ENCODE measurements around the gene CSNK2B. TPM values are rescaled to one million over a fixed set of nuclear protein-coding genes. Genes with fewer than 3 reads are reported as not detected.

The CSNK2B gene
- total RNA-seq = 88.2 and 101 TPM in 2 replicates

GRCh38 chr6:31665501-31666336 is at the start of gene CSNK2B:
TSS of gene CSNK2B (plus strand) at chr6:31666080. CDS start at chr6:31666832, 752 bp downstream.

GRCh38 chr6:31620586-31621319 is 45.1 kb upstream of the CSNK2B start, which contains the start of gene PRRC2A:
TSS of gene PRRC2A (plus strand) at chr6:31620715. CDS start at chr6:31622790, 2,075 bp downstream.

GRCh38 chr6:31655349-31656237 is 10.3 kb upstream of the CSNK2B start, which contains the start of gene APOM:
TSS of gene APOM (plus strand) at chr6:31655894. CDS start at chr6:31655967, 73 bp downstream.

GRCh38 chr6:31660381-31661261 is 5.3 kb upstream of the CSNK2B start, which contains the start of gene C6orf47:
TSS of gene C6orf47 (minus strand) at chr6:31660778. CDS start at chr6:31659947, 831 bp downstream.

GRCh38 chr6:31664790-31665500 is 935 bp upstream of the CSNK2B start, which contains the start of gene GPANK1:
TSS of gene GPANK1 (minus strand) at chr6:31664997. CDS start at chr6:31664478, 519 bp downstream.

GRCh38 chr6:31669676-31670075 is 3.8 kb downstream of the CSNK2B start, which contains the start of gene LY6G5B:
TSS of gene LY6G5B (plus strand) at chr6:31669976. CDS start at chr6:31670951, 975 bp downstream.

GRCh38 chr6:31680226-31681134 is 14.6 kb downstream of the CSNK2B start, which contains the start of gene LY6G5C:
TSS of gene LY6G5C (minus strand) at chr6:31681067. CDS start at chr6:31680373, 694 bp downstream.

GRCh38 chr6:31702819-31703716 is 37.2 kb downstream of the CSNK2B start, which contains the start of gene ABHD16A:
TSS of gene ABHD16A (minus strand) at chr6:31703324. CDS start at chr6:31703281, 43 bp downstream.

GRCh38 chr6:31706599-31706998 is 40.7 kb downstream of the CSNK2B start, which contains the start of gene LY6G6F:
TSS of gene LY6G6F (plus strand) at chr6:31706866. CDS start at chr6:31706907, 41 bp downstream.

GRCh38 chr6:31715022-31715958 is 49.4 kb downstream of the CSNK2B start, which contains the start of gene LY6G6D:
TSS of gene LY6G6D (plus strand) at chr6:31715348. CDS start at chr6:31715356, 8 bp downstream.

Other genes with a start within 250 kb of the CSNK2B start
- 11.3 and 15.7 TPM in 2 replicates for gene MICB, start 167.9 kb upstream of the CSNK2B start, total RNA-seq
- not detected in 2 replicates for gene MCCD1, start 137.1 kb upstream of the CSNK2B start, total RNA-seq
- gene DDX39B, start 124.1 kb upstream of the CSNK2B start, total RNA-seq = 296 and 474 TPM in 2 replicates
- 0.36 and 0.66 TPM in 2 replicates for gene ATP6V1G2, start 119.5 kb upstream of the CSNK2B start, total RNA-seq
- gene NFKBIL1, start 118.5 kb upstream of the CSNK2B start, total RNA-seq = 24.7 and 29.7 TPM in 2 replicates
- gene LTA, start 93.8 kb upstream of the CSNK2B start, total RNA-seq = not detected in 2 replicates
- not detected in 2 replicates for gene TNF, start 90.5 kb upstream of the CSNK2B start, total RNA-seq
- 2.1 and 2.3 TPM in 2 replicates for gene LTB, start 83.7 kb upstream of the CSNK2B start, total RNA-seq
- 0.72 and 1.0 TPM in 2 replicates for gene LST1, start 79.8 kb upstream of the CSNK2B start, total RNA-seq
- gene NCR3, start 73.1 kb upstream of the CSNK2B start, total RNA-seq = not detected in 2 replicates
- gene AIF1, start 50.8 kb upstream of the CSNK2B start, total RNA-seq = not detected in 2 replicates
- gene PRRC2A, start 45.4 kb upstream of the CSNK2B start, total RNA-seq = 31.2 and 39.4 TPM in 2 replicates
- 84.7 and 106 TPM in 2 replicates for gene BAG6, start 13.4 kb upstream of the CSNK2B start, total RNA-seq
- gene APOM, start 10.2 kb upstream of the CSNK2B start, total RNA-seq = 0.19 and 0.54 TPM in 2 replicates
- 18.3 and 21.0 TPM in 2 replicates for gene C6orf47, start 5.3 kb upstream of the CSNK2B start, total RNA-seq
- gene GPANK1, start 1.1 kb upstream of the CSNK2B start, total RNA-seq = 11.3 and 11.6 TPM in 2 replicates
- 2.2 and 3.6 TPM in 2 replicates for gene LY6G5B, start 3.9 kb downstream of the CSNK2B start, total RNA-seq
- 1.1 and 1.3 TPM in 2 replicates for gene LY6G5C, start 15.0 kb downstream of the CSNK2B start, total RNA-seq
- 49.1 and 57.8 TPM in 2 replicates for gene ABHD16A, start 37.2 kb downstream of the CSNK2B start, total RNA-seq
- gene LY6G6F, start 40.8 kb downstream of the CSNK2B start, total RNA-seq = not detected in 2 replicates
- gene LY6G6D, start 49.3 kb downstream of the CSNK2B start, total RNA-seq = not detected in 2 replicates
- not detected in 2 replicates for gene LY6G6C, start 55.7 kb downstream of the CSNK2B start, total RNA-seq
- gene MPIG6B, start 57.3 kb downstream of the CSNK2B start, total RNA-seq = not detected in 2 replicates
- 82.0 and 106 TPM in 2 replicates for gene DDAH2, start 63.2 kb downstream of the CSNK2B start, total RNA-seq
- gene CLIC1, start 70.5 kb downstream of the CSNK2B start, total RNA-seq = 714 and 927 TPM in 2 replicates
- gene MSH5, start 73.9 kb downstream of the CSNK2B start, total RNA-seq = 3.7 and 4.6 TPM in 2 replicates
- 0.81 and 1.3 TPM in 2 replicates for gene SAPCD1, start 96.6 kb downstream of the CSNK2B start, total RNA-seq
- gene VWA7, start 111.2 kb downstream of the CSNK2B start, total RNA-seq = 0.09 TPM in 1 of 2 replicates, not detected in the other
- gene VARS1, start 129.7 kb downstream of the CSNK2B start, total RNA-seq = 64.4 and 67.7 TPM in 2 replicates
- 33.2 and 44.6 TPM in 2 replicates for gene LSM2, start 140.9 kb downstream of the CSNK2B start, total RNA-seq
- gene HSPA1L, start 149.2 kb downstream of the CSNK2B start, total RNA-seq = 0.72 and 0.85 TPM in 2 replicates
- gene HSPA1A, start 149.5 kb downstream of the CSNK2B start, total RNA-seq = 73.9 and 103 TPM in 2 replicates
- 73.8 and 84.7 TPM in 2 replicates for gene HSPA1B, start 161.7 kb downstream of the CSNK2B start, total RNA-seq
- 38.6 and 40.2 TPM in 2 replicates for gene NEU1, start 196.7 kb downstream of the CSNK2B start, total RNA-seq
- under 0.01 TPM in 1 of 2 replicates, not detected in the other for gene SLC44A4, start 212.9 kb downstream of the CSNK2B start, total RNA-seq
- 54.2 and 56.9 TPM in 2 replicates for gene EHMT2, start 231.6 kb downstream of the CSNK2B start, total RNA-seq
- 4.2 and 6.8 TPM in 2 replicates for gene ZBTB12, start 236.0 kb downstream of the CSNK2B start, total RNA-seq

Data from endothelial cell of coronary artery (primary cell).